Brain microvascular endothelial cell (primary cell): ENCODE results near the gene NFE2.
"Not testable (repeated sequence)": the region's sequence is repeated elsewhere in the genome, so short reads cannot be mapped to it uniquely, and the experiment has no call there.

Experiments
- DNase-seq: peaks from one replicate; pipeline ENCODE4 v3.0.0-alpha.2; 2020
- H3K27ac ChIP-seq: fragments of 250-450 bp; sonication (Bioruptor Pico); 2 replicates; pipeline ENCODE4 v1.5.1; 2020; ENCODE audit warnings: mild to moderate bottlenecking, moderate library complexity
- H3K27me3 ChIP-seq: fragments of 250-450 bp; sonication (Bioruptor Pico); replicated peaks from 2 replicates; pipeline ENCODE4 v1.5.1; 2020; ENCODE audit warnings: mild to moderate bottlenecking
- H3K36me3 ChIP-seq: fragments of 250-450 bp; sonication (Bioruptor Pico); replicated peaks from 2 replicates; pipeline ENCODE4 v1.5.1; 2020; ENCODE audit warnings: mild to moderate bottlenecking
- H3K4me3 ChIP-seq: 2 replicates; pipeline ENCODE4 v1.5.1; 2011; ENCODE audit warnings: low read depth, mild to moderate bottlenecking, control low read depth, low read length, moderate library complexity
- in situ Hi-C: cut with HindIII; loops from 2 replicates; pipeline ENCODE4 v1.10.0; 2017; ENCODE audit warnings: low sequenced_read_pairs, low pct_ligation_motif_present
- TF ChIP-seq, protein P1 (sequence below): IDR thresholded peaks from 2 replicates; pipeline ENCODE4 v1.5.1; 2011; ENCODE audit warnings: low read depth, mild to moderate bottlenecking, moderate library complexity, low read length, control low read depth, inconsistent platforms; ENCODE audit errors: missing control alignments

NFE2 gene

DNA sequence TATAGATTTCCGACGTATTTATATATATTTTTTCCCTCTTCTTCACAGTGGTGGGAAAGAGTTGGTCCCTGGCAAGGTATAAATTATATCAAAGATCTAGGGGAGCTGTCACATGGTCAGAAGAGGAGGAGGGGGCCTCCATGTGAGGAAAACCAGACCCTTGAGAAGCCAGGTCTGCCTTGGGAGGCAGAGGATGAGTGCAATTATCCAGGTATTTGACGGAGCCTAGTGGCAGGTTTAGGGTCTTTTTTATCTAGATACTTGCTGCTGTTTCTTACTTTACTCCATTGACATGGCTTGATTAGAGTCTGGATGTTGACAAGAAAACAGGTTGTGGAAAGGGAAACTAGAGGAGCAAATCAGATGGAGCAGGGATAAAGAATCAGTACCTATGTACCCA, 29.6 kb upstream of the NFE2 start:
- DNase-seq: no peak
- Histone ChIP-seq H3K4me3 (no peak overlapping the region), H3K27ac (no peak overlapping the region), H3K27me3 (no peaks in the 10 kb centered on the region), H3K36me3 (peaks cover 2% of the 10 kb centered on the region)
- in situ Hi-C loops: no loop called here
- TF ChIP-seq, protein P1, sequence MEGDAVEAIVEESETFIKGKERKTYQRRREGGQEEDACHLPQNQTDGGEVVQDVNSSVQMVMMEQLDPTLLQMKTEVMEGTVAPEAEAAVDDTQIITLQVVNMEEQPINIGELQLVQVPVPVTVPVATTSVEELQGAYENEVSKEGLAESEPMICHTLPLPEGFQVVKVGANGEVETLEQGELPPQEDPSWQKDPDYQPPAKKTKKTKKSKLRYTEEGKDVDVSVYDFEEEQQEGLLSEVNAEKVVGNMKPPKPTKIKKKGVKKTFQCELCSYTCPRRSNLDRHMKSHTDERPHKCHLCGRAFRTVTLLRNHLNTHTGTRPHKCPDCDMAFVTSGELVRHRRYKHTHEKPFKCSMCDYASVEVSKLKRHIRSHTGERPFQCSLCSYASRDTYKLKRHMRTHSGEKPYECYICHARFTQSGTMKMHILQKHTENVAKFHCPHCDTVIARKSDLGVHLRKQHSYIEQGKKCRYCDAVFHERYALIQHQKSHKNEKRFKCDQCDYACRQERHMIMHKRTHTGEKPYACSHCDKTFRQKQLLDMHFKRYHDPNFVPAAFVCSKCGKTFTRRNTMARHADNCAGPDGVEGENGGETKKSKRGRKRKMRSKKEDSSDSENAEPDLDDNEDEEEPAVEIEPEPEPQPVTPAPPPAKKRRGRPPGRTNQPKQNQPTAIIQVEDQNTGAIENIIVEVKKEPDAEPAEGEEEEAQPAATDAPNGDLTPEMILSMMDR: no peak

DNA sequence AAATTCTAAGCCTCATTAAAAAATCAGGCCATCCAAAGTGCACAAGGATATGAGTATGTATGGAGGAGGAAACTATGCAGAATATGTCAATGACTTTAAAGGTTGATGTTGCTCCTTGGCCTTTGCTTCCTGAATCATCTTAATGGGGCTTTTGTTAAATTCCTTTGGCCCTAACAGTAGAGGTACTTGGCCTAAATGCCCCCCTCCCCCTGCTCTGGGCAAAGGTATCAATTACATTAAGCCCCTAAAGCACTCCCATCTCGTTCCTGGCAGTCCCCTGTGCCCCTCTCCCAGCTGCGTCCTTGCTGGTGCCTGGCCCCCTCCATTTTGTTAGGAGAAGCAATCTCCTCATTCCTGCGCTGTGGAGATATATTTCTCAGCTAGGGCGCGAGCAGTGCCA, 28.9 kb upstream of the NFE2 start:
- in situ Hi-C loops: no loop called here
- H3K36me3 ChIP-seq: peaks cover 2% of the 10 kb centered on the region
- no peak overlapping the region for H3K27ac ChIP-seq
- H3K4me3 ChIP-seq: no peak overlapping the region
- TF ChIP-seq, protein P1: no peak
- H3K27me3 ChIP-seq: no peaks in the 10 kb centered on the region
- no peak for DNase-seq

DNA sequence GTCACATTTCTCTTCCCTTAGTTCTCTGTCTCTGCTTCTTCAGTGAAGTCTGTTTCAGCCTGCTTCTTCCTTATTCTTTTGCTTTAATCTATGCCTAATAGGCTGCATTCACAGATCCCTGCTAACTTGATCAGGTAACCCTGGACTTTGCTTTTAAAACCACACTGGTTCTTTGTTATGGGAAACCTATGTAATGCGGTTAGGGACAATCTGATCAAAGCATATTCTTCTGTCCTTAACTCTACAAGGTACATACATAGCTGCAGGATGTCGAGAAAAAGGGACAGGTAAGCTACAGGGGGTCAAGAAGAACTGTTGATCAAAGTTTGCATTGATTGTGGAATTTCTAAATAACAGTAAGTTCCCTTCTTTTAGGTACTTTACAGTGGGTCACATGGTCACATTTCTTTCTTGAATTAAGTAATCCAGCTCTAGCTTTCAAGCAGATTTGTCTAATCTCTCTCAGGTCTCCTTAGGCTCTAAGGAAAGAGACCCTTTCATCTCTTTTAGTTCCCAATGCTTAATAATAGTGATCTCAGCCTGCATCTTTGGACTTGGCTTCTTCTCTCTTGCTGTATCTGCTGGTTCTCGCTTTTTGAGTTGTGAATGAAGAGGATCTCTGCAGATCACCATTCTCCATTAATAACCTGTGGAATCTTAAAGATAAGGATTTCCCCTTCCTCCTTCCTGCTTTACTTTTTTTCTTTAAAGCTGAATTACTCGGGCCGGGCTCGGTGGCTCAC, 28.0 kb upstream of the NFE2 start:
- TF ChIP-seq, protein P1: no peak
- Histone ChIP-seq H3K27ac (no peak overlapping the region), H3K4me3 (no peak overlapping the region), H3K27me3 (no peaks in the 10 kb centered on the region), H3K36me3 (peaks cover 2% of the 10 kb centered on the region)
- in situ Hi-C loops: no loop called here
- DNase-seq: no peak

DNA sequence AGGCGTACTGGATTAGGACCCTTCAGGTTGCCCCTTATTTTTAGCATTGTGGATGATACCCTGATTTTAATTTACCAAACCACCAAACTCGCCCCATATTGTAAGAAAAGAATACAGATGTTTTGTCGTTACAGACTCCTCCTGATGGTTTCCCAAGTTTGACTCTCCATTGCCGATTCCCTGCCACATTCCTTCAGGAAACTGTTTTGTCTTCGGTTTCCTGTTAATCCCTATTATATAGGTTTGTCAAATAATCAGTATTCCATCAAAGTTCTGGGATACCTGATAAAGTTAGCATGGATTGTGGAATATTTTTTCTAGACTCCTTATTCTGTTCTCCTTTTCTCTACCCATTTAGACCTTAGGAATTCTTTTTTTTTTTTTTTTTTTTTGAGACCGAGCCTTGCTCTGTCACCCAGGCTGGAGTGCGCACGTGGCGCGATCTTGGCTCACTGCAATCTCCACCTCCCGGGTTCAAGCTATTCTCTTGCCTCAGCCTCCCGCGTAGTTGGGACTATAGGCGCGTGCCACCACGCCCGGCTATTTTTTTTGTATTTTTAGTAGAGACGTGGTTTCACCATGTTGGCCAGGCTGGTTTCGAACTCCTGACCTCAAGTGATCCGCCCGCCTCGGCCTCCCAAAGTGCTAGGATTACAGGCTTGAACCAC, 24.8 kb upstream of the NFE2 start:
- in situ Hi-C loops: not testable (repeated sequence)

DNA sequence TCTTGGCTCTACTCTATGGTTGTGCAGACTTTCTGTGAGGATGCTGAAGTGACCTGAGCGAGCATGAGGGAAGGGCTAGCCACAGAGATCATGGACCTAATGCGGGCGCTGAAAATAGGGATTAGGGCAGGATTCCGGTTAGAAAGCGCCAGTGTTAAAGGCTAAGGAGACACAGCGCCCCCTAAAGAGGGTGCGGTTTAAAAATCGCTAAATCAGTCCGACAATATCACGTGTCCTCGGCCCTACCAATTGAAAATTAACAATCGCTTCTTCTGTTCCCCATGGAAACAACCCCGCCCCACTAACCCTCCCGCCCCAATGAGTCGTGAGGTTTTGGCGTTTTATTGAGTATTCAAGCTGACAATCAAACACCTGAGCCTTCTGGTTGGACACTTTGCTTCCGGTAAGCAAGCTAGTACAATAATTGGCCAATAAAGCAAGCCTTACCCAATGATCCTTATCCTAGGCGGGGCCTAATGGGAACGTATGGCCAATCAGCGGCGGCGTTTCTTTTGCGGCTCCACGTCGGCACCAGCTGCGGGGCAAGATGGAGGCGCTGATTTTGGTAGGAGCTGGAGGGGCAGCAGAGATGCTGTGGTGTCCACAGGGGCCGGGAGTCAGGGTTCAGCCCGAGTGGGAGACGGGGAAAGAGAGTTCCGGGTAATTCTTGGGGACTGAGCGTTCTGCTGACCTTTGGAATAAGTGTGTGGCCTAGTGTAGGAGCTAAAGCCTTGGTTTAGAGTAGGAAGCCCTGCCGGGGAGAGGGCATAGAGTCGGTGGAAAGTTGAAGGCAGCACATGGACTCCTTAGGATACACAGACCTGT, 24.0 kb upstream of the NFE2 start, which contains the start of gene COPZ1:
Gene COPZ1, plus strand, starts transcription at position 515 of the 825 bp plus-strand sequence. Its CDS starts 33 bp downstream, at position 548.
- Histone ChIP-seq H3K4me3 (peak within 1 kb of the TSS; percentile 98), H3K36me3 (no peaks in the 10 kb centered on the region), H3K27me3 (no peaks in the 10 kb centered on the region), H3K27ac (peak within 1 kb of the TSS; percentile 94)
- peak; percentile 100 for DNase-seq
- TF ChIP-seq, protein P1: peak; percentile 82
- in situ Hi-C loops: no loop called here

More for the DNA sequence above, 24.8 kb upstream of the NFE2 start:
- H3K27me3 ChIP-seq, DNase-seq, H3K36me3 ChIP-seq: not testable (repeated sequence)
- peak overlapping the region; percentile 98 for H3K4me3 ChIP-seq
- H3K27ac ChIP-seq: peak overlapping the region; percentile 94

DNA sequence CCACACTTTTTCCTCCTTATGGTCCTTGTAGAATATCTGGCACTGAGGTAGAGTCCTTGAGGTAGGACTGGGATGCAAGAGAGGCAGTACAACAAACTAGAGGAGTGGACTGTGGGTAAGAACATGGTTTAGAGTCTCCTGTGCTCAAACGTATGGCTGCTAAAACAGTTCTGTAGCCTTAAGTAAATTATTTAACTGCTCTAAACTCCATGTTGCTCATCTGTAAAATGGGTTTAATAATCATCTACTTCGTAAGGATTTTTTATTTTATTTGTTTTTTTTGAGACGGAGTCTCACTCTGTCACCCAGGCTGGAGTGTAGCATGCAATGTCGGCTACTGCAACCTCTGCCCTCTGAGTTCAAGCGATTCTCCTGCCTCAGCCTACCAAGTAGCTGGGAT, 20.5 kb upstream of the NFE2 start:
- in situ Hi-C loops: no loop called here
- Histone ChIP-seq H3K36me3 (no peaks in the 10 kb centered on the region), H3K4me3 (no peak overlapping the region), H3K27me3 (no peaks in the 10 kb centered on the region), H3K27ac (no peak overlapping the region)
- no peak for DNase-seq
- TF ChIP-seq, protein P1: no peak

DNA sequence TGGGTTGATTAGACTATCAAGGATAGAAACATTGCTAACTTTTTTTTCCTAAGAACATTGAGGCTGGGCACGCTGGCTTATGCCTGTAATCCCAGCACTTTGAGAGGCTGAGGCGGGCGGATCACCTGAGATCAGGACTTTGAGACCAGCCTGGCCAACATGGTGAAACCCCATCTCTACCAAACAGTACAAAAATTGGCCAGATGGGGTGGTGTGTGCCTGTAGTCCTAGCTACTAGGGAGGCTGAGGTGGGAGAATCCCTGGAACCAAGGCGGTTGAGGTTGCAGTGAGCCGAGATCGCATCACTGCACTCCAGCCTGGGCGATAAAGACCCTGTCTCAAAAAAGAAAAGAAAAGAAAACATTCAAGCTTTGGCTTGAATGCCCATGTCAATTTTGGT, 11.5 kb upstream of the NFE2 start:
- H3K27ac ChIP-seq, H3K36me3 ChIP-seq, H3K27me3 ChIP-seq, H3K4me3 ChIP-seq, in situ Hi-C loops, DNase-seq: not testable (repeated sequence)
